Epithelial cell of prostate (primary cell): Measurements from ENCODE around the gene USH1C.

Experiments
- DNase-seq: peaks from one replicate; pipeline ENCODE4 v3.0.0-alpha.2; 2011; ENCODE audit warnings: low read depth, low spot score
- H3K27ac ChIP-seq: fragments of 450-650 bp; 2 replicates; pipeline ENCODE4 v1.5.1; 2017; ENCODE audit warnings: mild to moderate bottlenecking

The USH1C gene

GRCh38 chr11:17544181-17544622 is at the start of gene USH1C:
USH1C (minus strand) TSS chr11:17544416; CDS start chr11:17544307, 109 bp downstream.
- H3K27ac ChIP-seq = no peak within 1 kb of the TSS
- DNase-seq = no peak

- no peak overlapping the region for H3K27ac ChIP-seq
- no peak for DNase-seq
Observed at GRCh38 chr11:17593466-17594245, 49.4 kb upstream of the USH1C start.

- no peak overlapping the region for H3K27ac ChIP-seq
- DNase-seq = no peak
Observed at GRCh38 chr11:17591293-17591692, 47.1 kb upstream of the USH1C start.

- no peak overlapping the region for H3K27ac ChIP-seq
- DNase-seq = no peak
Observed at GRCh38 chr11:17590463-17590862, 46.2 kb upstream of the USH1C start.

- no peak for DNase-seq
- H3K27ac ChIP-seq = no peak overlapping the region
Observed at GRCh38 chr11:17588721-17589120, 44.5 kb upstream of the USH1C start.

GRCh38 chr11:17588166-17588565 is 44.0 kb upstream of the USH1C start:
- no peak for DNase-seq
- no peak overlapping the region for H3K27ac ChIP-seq

- DNase-seq = no peak
- H3K27ac ChIP-seq = no peak overlapping the region
Observed at GRCh38 chr11:17585911-17586695, 41.9 kb upstream of the USH1C start.

- DNase-seq = no peak
- no peak overlapping the region for H3K27ac ChIP-seq
Observed at GRCh38 chr11:17581732-17582053, 37.5 kb upstream of the USH1C start.

GRCh38 chr11:17581036-17581731 is 37.0 kb upstream of the USH1C start:
- no peak for DNase-seq

GRCh38 chr11:17580271-17580670 is 36.1 kb upstream of the USH1C start:
- H3K27ac ChIP-seq = no peak overlapping the region
- no peak for DNase-seq

More at GRCh38 chr11:17581036-17581731, 37.0 kb upstream of the USH1C start:
- H3K27ac ChIP-seq = no peak overlapping the region

- DNase-seq = no peak
Observed at GRCh38 chr11:17579451-17579850, 35.2 kb upstream of the USH1C start.

GRCh38 chr11:17578958-17579357 is 34.7 kb upstream of the USH1C start:
- no peak overlapping the region for H3K27ac ChIP-seq
- no peak for DNase-seq

More at GRCh38 chr11:17579451-17579850, 35.2 kb upstream of the USH1C start:
- no peak overlapping the region for H3K27ac ChIP-seq

- no peak overlapping the region for H3K27ac ChIP-seq
- DNase-seq = no peak
Observed at GRCh38 chr11:17578296-17578695, 34.1 kb upstream of the USH1C start.

- H3K27ac ChIP-seq = no peak overlapping the region
- no peak for DNase-seq
Observed at GRCh38 chr11:17575431-17576425, 31.5 kb upstream of the USH1C start.

- DNase-seq = no peak
- no peak overlapping the region for H3K27ac ChIP-seq
Observed at GRCh38 chr11:17574141-17575091, 30.2 kb upstream of the USH1C start.

- H3K27ac ChIP-seq = no peak overlapping the region
- DNase-seq = no peak
Observed at GRCh38 chr11:17573526-17573925, 29.3 kb upstream of the USH1C start.

GRCh38 chr11:17572791-17573460 is 28.7 kb upstream of the USH1C start:
- DNase-seq = no peak
- H3K27ac ChIP-seq = no peak overlapping the region

GRCh38 chr11:17572359-17572690 is 28.1 kb upstream of the USH1C start:
- DNase-seq = no peak
- no peak overlapping the region for H3K27ac ChIP-seq
